Brain microvascular endothelial cell (primary cell): ENCODE data around the gene NLRP5.
"Not testable (repeated sequence)": the region's sequence is repeated elsewhere in the genome, so short reads cannot be mapped to it uniquely, and the experiment has no call there.

Source experiments
- DNase-seq: peaks from one replicate; pipeline ENCODE4 v3.0.0-alpha.2; 2020
- H3K27ac ChIP-seq: fragments of 250-450 bp; sonication (Bioruptor Pico); 2 replicates; pipeline ENCODE4 v1.5.1; 2020; ENCODE audit warnings: mild to moderate bottlenecking, moderate library complexity
- H3K27me3 ChIP-seq: fragments of 250-450 bp; sonication (Bioruptor Pico); replicated peaks from 2 replicates; pipeline ENCODE4 v1.5.1; 2020; ENCODE audit warnings: mild to moderate bottlenecking
- H3K36me3 ChIP-seq: fragments of 250-450 bp; sonication (Bioruptor Pico); replicated peaks from 2 replicates; pipeline ENCODE4 v1.5.1; 2020; ENCODE audit warnings: mild to moderate bottlenecking
- H3K4me3 ChIP-seq: 2 replicates; pipeline ENCODE4 v1.5.1; 2011; ENCODE audit warnings: low read depth, mild to moderate bottlenecking, control low read depth, low read length, moderate library complexity
- CTCF ChIP-seq: IDR thresholded peaks from 2 replicates; pipeline ENCODE4 v1.5.1; 2011; ENCODE audit warnings: low read depth, mild to moderate bottlenecking, moderate library complexity, low read length, control low read depth, inconsistent platforms; ENCODE audit errors: missing control alignments
- in situ Hi-C: cut with HindIII; loops from 2 replicates; pipeline ENCODE4 v1.10.0; 2017; ENCODE audit warnings: low sequenced_read_pairs, low pct_ligation_motif_present

The NLRP5 gene

GRCh38 chr19:55990831-55991230 lies 4.3 kb downstream of the NLRP5 start:
- in situ Hi-C loops = no loop called here
- DNase-seq = no peak
- no peaks in the 10 kb centered on the region for H3K27me3 ChIP-seq

GRCh38 chr19:55993492-55993891 lies 6.9 kb downstream of the NLRP5 start:
- no peak overlapping the region for H3K27ac ChIP-seq
- no peak for TF ChIP-seq CTCF
- no peaks in the 10 kb centered on the region for H3K36me3 ChIP-seq
- in situ Hi-C loops = no loop called here
- H3K4me3 ChIP-seq = no peak overlapping the region
- DNase-seq = no peak
- no peaks in the 10 kb centered on the region for H3K27me3 ChIP-seq

More at GRCh38 chr19:55990831-55991230, 4.3 kb downstream of the NLRP5 start:
- no peak overlapping the region for H3K4me3 ChIP-seq
- no peak for TF ChIP-seq CTCF
- no peaks in the 10 kb centered on the region for H3K36me3 ChIP-seq
- no peak overlapping the region for H3K27ac ChIP-seq

- Histone ChIP-seq H3K27ac (no peak overlapping the region), H3K4me3 (no peak overlapping the region), H3K27me3 (no peaks in the 10 kb centered on the region), H3K36me3 (no peaks in the 10 kb centered on the region)
- DNase-seq = no peak
- in situ Hi-C loops = no loop called here
- no peak for TF ChIP-seq CTCF
These were observed 28.2 kb downstream of the NLRP5 start for GRCh38 chr19:56014765-56015164.

- in situ Hi-C loops = no loop called here
- no peak for TF ChIP-seq CTCF
- no peak for DNase-seq
- no peaks in the 10 kb centered on the region for H3K36me3 ChIP-seq
- no peak overlapping the region for H3K27ac ChIP-seq
- H3K4me3 ChIP-seq = no peak overlapping the region
- no peaks in the 10 kb centered on the region for H3K27me3 ChIP-seq
These were observed 29.2 kb downstream of the NLRP5 start for GRCh38 chr19:56015756-56016155.

GRCh38 chr19:56019325-56019724 lies 32.8 kb downstream of the NLRP5 start:
- H3K36me3 ChIP-seq, DNase-seq, H3K27ac ChIP-seq, H3K27me3 ChIP-seq, H3K4me3 ChIP-seq, in situ Hi-C loops: not testable (repeated sequence)

- H3K27me3 ChIP-seq, H3K4me3 ChIP-seq, H3K27ac ChIP-seq, DNase-seq, H3K36me3 ChIP-seq, in situ Hi-C loops: not testable (repeated sequence)
These were observed 33.9 kb downstream of the NLRP5 start for GRCh38 chr19:56020355-56020975.

GRCh38 chr19:56026769-56027168 lies 40.2 kb downstream of the NLRP5 start:
- H3K27me3 ChIP-seq = no peaks in the 10 kb centered on the region
- no peak for TF ChIP-seq CTCF
- in situ Hi-C loops = no loop called here

More at GRCh38 chr19:56026769-56027168, 40.2 kb downstream of the NLRP5 start:
- H3K27ac ChIP-seq = no peak overlapping the region
- no peak overlapping the region for H3K4me3 ChIP-seq
- DNase-seq = no peak
- H3K36me3 ChIP-seq = no peaks in the 10 kb centered on the region
